ENCODE results near the gene PIM3. TPM values are rescaled to one million over a fixed set of nuclear protein-coding genes. Genes with fewer than 3 reads are reported as not detected.

Gene PIM3
- total RNA-seq, 4 donors from 2014 or later: 92.2 to 174 (median 114) TPM

DNA sequence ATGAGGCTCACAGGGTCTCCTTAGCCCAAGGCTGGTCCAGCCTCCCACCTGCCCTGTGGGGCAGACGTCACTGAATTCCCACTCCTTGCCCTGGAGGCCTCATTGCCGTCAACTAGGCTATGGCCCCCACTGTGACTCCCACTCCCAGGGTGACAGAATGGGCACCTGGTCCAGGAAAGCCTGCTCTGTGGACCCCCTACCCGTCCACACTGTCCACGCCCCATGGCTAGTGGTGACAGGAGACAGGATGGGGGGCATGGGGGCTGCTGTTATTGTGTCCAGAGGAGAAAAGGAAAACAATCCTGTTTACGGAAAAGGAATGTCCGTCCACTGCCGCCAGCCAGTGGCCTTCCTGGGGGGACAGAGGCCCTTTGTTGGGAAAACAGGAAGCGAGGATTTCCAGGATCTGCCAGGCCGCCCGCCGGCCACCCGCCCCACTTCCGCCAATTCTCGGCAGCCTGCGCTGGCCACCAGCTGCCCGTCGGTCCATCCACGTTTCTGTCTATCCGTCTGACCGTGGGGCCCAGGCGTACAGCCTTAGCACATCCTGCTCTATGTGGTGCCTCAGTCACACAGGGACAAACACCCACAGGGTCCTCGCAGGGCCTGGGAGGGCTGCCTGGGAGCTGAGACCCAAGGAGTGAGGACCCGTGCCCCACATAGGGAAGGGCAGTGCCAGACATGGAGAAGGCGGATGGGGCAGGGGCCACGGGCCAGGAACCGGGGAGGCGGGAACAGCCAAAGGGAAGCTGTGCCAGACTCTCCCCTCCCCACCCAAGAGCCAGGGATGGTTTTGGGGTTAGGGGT, 22.6 kb upstream of the PIM3 start:
- TF ChIP-seq, protein P1, sequence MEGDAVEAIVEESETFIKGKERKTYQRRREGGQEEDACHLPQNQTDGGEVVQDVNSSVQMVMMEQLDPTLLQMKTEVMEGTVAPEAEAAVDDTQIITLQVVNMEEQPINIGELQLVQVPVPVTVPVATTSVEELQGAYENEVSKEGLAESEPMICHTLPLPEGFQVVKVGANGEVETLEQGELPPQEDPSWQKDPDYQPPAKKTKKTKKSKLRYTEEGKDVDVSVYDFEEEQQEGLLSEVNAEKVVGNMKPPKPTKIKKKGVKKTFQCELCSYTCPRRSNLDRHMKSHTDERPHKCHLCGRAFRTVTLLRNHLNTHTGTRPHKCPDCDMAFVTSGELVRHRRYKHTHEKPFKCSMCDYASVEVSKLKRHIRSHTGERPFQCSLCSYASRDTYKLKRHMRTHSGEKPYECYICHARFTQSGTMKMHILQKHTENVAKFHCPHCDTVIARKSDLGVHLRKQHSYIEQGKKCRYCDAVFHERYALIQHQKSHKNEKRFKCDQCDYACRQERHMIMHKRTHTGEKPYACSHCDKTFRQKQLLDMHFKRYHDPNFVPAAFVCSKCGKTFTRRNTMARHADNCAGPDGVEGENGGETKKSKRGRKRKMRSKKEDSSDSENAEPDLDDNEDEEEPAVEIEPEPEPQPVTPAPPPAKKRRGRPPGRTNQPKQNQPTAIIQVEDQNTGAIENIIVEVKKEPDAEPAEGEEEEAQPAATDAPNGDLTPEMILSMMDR (IDR thresholded peaks at IDR 0.05): no peak
- no peak for ATAC-seq (ENCODE audit: low FRiP score)
- no peak for DNase-seq (ENCODE audit: low spot score)

DNA sequence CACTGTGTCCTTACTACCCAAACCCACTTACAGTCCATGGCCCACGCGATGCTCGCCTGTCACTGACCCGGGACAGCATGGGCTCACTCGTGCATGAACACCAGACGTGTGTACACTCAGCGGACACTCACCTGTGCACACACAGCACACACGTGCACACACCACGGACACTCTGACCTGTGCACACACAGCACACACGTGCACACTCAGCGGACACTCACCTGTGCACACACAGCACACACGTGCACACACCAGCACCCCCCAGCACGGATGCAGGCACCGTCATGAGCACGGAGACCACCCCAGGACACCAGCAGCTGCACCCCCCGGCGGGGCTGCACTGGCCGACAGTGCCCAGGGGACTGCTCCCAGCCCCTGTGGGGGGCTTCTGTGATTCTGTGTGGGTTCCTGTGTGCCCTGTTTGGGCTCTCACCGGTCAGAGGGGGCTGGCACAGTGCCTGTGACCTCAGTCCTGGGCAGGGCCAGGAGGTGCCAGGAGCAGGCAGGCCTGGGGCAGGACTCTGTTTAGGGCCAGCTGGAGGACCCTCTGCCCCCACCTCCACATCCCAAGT, 21.9 kb upstream of the PIM3 start:
- DNase-seq (ENCODE audit: low spot score): no peak
- TF ChIP-seq, protein P1 (IDR thresholded peaks at IDR 0.05): no peak
- ATAC-seq (ENCODE audit: low FRiP score): no peak

DNA sequence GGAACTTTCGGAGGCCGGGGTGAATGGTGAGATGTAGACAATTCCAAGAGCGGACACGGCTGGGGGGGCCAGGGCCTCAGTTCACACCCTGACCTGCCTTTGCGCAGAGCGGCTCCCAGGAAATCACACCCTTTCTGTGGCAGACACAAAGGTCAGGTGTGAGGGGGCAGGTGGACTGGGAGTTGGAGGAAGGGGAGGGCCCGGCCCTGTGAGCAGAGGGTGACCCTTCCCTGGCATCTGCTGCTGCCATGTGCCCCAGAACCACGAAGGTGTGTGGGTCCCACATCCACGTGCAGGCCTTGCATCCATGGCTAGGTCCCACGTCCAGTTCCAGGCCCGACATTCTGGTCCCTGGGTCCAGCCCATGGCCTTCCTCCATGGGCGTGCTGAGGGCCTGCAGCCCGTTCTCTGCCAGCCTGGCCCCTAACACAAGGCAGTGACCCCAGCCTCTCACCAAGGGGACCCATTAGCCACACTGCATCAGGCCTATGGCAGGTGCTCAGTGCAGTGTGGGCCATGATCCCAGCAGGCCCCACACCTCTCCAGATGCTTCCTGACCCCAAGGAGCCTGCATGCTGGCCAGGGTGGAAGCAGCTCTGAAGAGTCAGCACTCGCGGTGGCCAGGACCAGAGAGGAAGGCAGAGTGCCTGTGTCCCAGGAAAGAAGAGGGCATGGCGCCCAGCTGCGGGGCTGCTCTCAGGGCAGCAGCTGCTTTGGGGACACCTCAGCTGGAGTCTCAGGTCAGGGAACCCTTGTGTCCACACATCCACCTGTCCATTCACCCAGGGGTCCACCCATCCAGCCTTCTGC, 18.9 kb upstream of the PIM3 start:
- TF ChIP-seq, protein P1 (IDR thresholded peaks at IDR 0.05): no peak

DNA sequence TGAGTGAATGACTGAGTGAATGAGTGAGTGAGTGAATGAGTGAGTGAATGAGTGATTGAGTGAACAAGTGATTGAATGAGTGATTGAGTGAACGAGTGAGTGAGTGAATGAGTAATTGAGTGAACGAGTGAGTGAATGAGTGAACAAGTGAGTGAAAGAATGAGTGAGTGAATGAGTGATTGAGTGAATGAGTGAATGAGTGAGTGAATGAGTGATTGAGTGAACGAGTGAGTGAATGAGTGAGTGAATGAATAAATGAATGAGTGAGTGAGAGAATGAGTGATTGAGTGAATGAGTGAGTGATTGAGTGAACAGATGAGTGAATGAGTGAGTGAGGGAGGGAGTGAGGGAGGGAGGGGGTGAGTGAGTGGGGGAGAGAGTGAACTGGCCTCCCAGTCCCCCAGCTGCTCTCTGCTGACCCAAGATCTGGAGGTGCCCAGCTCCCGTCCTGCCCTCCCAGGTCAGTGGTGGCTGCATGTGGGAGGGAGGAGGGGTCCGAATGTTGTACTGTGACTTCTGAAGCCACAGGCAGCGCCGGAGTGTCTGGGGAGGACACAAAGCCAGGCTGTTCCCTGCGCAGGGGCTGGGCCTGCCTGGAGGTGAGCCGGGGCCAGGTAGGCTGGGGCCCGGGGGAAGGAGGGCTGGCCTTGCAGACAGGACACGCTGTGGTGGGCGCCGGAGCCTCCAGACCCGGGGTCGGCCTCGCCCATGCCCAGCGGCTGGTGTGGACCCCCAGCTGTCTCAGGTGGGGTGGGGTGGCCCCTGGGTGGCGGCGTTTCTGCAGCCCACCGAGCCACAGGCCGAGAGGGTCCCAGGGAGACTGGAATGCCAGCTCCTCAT, 17.8 kb upstream of the PIM3 start:
- no peak for DNase-seq (ENCODE audit: low spot score)
- ATAC-seq (ENCODE audit: low FRiP score): no peak
- TF ChIP-seq, protein P1 (IDR thresholded peaks at IDR 0.05): no peak

More for the DNA sequence above, 18.9 kb upstream of the PIM3 start:
- ATAC-seq (ENCODE audit: low FRiP score) (no peak), DNase-seq (ENCODE audit: low spot score) (no peak)

DNA sequence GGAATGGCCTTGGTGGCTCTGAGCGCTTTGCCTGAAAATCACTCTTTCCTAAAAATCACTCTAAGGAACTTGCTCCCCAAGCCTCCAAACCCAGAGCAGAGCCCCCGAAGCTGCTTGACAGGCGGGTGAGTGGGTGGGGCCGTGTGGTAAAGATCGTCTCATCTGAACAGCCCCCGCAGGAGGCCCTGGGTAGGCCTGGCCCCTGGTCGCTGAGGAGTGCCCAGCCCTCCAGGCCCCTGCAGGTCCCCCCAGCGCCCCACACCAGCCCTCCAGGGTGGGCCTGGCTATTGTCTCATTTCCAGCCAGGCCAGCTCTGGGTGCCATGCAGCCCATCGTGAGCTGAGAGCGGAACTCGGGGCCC, 17.2 kb upstream of the PIM3 start:
- TF ChIP-seq, protein P1 (IDR thresholded peaks at IDR 0.05): no peak
- ATAC-seq (ENCODE audit: low FRiP score): no peak
- no peak for DNase-seq (ENCODE audit: low spot score)

DNA sequence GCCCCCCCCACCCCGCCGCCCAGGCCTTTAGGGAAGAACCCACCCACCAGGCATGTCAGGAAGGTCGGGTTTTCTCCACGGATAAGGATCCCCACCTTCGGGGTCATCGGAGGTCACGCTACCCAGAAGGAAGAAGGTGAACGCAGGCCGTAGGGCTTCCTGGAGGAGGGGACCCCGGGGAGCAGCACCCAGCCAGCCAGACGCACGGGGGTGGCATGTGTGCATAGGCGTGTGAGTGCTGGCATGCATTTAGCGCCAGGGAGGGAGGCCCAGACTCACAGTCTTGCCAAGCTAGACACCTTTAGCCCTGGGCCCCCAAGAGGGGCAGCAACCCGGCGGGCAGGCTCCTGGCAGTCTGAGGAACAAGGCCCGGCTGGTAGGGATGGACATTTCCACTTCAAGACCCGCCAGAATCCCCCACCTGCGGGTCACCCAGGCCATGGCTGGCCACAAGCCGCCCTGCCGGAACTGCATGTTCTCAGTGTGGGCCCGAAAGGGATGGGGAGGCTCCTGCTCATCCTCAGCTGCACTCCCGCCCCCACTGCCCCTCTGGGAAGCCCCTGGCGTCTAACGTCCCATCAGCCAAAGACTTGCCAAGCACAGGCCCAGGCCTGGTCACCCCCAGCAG, 16.7 kb upstream of the PIM3 start:
- TF ChIP-seq, protein P1 (IDR thresholded peaks at IDR 0.05): no peak
- ATAC-seq (ENCODE audit: low FRiP score) (no peak), DNase-seq (ENCODE audit: low spot score) (no peak)
